WTC11 (cell line): Measurements from ENCODE around the gene AJM1.

ENCODE experiments used
- CBFB ChIP-seq: sonication (generic); formaldehyde crosslinking; IDR thresholded peaks from 2 replicates; pipeline ENCODE4 v1.8.1; 2022; ENCODE audit warnings: mild to moderate bottlenecking, low read depth, missing genetic modification reagents
- CREB1 ChIP-seq: sonication (generic); formaldehyde crosslinking; IDR thresholded peaks from 2 replicates; pipeline ENCODE4 v1.8.0; 2023; ENCODE audit warnings: mild to moderate bottlenecking, missing genetic modification reagents
- CTCF ChIP-seq: fragments of 200-600 bp; IDR thresholded peaks from 2 replicates; pipeline ENCODE4 v1.8.0; 2022; ENCODE audit warnings: antibody characterized with exemption
- HMGXB4 ChIP-seq: sonication (generic); formaldehyde crosslinking; IDR thresholded peaks from 2 replicates; pipeline ENCODE4 v1.8.1; 2023; ENCODE audit warnings: mild to moderate bottlenecking, moderate library complexity, missing genetic modification reagents
- MAX ChIP-seq: sonication (generic); formaldehyde crosslinking; IDR thresholded peaks from 2 replicates; pipeline ENCODE4 v1.8.0; 2022; ENCODE audit warnings: mild to moderate bottlenecking, missing genetic modification reagents
- SMAD3 ChIP-seq: sonication (generic); formaldehyde crosslinking; IDR thresholded peaks from 2 replicates; pipeline ENCODE4 v1.8.0; 2022; ENCODE audit warnings: missing genetic modification reagents, mild to moderate bottlenecking, borderline replicate concordance
- SOX15 ChIP-seq: fragments of 250-450 bp; sonication (Bioruptor Pico); IDR thresholded peaks from 2 replicates; pipeline ENCODE4 v1.9.0; 2021; ENCODE audit warnings: mild to moderate bottlenecking
- STAT6 ChIP-seq: sonication (generic); formaldehyde crosslinking; conservative IDR thresholded peaks from 2 replicates; pipeline ENCODE4 v1.8.1; 2023; ENCODE audit warnings: mild to moderate bottlenecking, low read depth, missing genetic modification reagents, moderate library complexity
- TCF7 ChIP-seq: sonication (generic); formaldehyde crosslinking; IDR thresholded peaks from 2 replicates; pipeline ENCODE4 v1.8.0; 2022; ENCODE audit warnings: mild to moderate bottlenecking, low read depth, missing genetic modification reagents, moderate library complexity
- TP53 ChIP-seq: sonication (generic); formaldehyde crosslinking; IDR thresholded peaks from 2 replicates; pipeline ENCODE4 v1.8.1; 2023; ENCODE audit warnings: mild to moderate bottlenecking, missing genetic modification reagents
- USF1 ChIP-seq: sonication (generic); formaldehyde crosslinking; IDR thresholded peaks from 2 replicates; pipeline ENCODE4 v1.8.0; 2022; ENCODE audit warnings: mild to moderate bottlenecking, missing genetic modification reagents
- ZNF317 ChIP-seq: sonication (generic); formaldehyde crosslinking; IDR thresholded peaks from 2 replicates; pipeline ENCODE4 v1.8.1; 2023; ENCODE audit warnings: low read depth, mild to moderate bottlenecking, moderate library complexity, missing genetic modification reagents, borderline replicate concordance
- ZNF532 ChIP-seq: fragments of 250-450 bp; sonication (Bioruptor Pico); IDR thresholded peaks from 2 replicates; pipeline ENCODE4 v1.9.0; 2021; ENCODE audit warnings: mild to moderate bottlenecking, borderline replicate concordance

- TF ChIP-seq SOX15 (CRISPR knock-in tag) (no peak), CREB1 (CRISPR knock-in tag) (no peak), MAX (CRISPR knock-in tag) (no peak), CTCF (no peak), ZNF532 (no peak), TCF7 (no peak), ZNF317 (CRISPR knock-in tag) (no peak), CBFB (CRISPR knock-in tag) (no peak), STAT6 (CRISPR knock-in tag) (no peak), HMGXB4 (CRISPR knock-in tag) (no peak), TP53 (CRISPR knock-in tag) (no peak), SMAD3 (no peak), USF1 (no peak)
These were observed 15.5 kb downstream of the AJM1 start for GRCh38 chr9:136857581-136858412.
